Right forelimb (tissue), 1 donor: ENCODE data around the gene UNC93A.
"Not testable (repeated sequence)": the region's sequence is repeated elsewhere in the genome, so short reads cannot be mapped to it uniquely, and the experiment has no call there.

Experiments
- DNase-seq: peaks from one replicate; pipeline ENCODE4 v3.0.0-alpha.2; 2018

The UNC93A gene

GRCh38 chr6:167290786-167291622, at the start of gene UNC93A:
UNC93A (plus strand) TSS chr6:167291315; CDS start chr6:167291490, 175 bp downstream.
- DNase-seq = no peak

GRCh38 chr6:167241321-167242134, 49.6 kb upstream of the UNC93A start:
- DNase-seq = not testable (repeated sequence)

GRCh38 chr6:167242135-167242506, 49.0 kb upstream of the UNC93A start:
- DNase-seq = not testable (repeated sequence)

GRCh38 chr6:167242511-167243051, 48.5 kb upstream of the UNC93A start:
- DNase-seq = not testable (repeated sequence)

- no peak for DNase-seq
Observed at GRCh38 chr6:167244064-167244960, 46.8 kb upstream of the UNC93A start.

- DNase-seq = no peak
Observed at GRCh38 chr6:167244991-167245390, 46.1 kb upstream of the UNC93A start.

GRCh38 chr6:167245591-167245990, 45.5 kb upstream of the UNC93A start:
- DNase-seq = no peak

- DNase-seq = no peak
Observed at GRCh38 chr6:167247814-167248595, 43.1 kb upstream of the UNC93A start.

GRCh38 chr6:167248878-167249455, 42.1 kb upstream of the UNC93A start:
- not testable (repeated sequence) for DNase-seq

GRCh38 chr6:167252271-167252670, 38.8 kb upstream of the UNC93A start:
- no peak for DNase-seq

GRCh38 chr6:167255918-167256553, 35.1 kb upstream of the UNC93A start:
- DNase-seq = no peak

GRCh38 chr6:167258646-167259045, 32.5 kb upstream of the UNC93A start:
- no peak for DNase-seq

GRCh38 chr6:167266057-167266829, 24.9 kb upstream of the UNC93A start:
- DNase-seq = not testable (repeated sequence)

GRCh38 chr6:167266830-167267555, 24.1 kb upstream of the UNC93A start:
- no peak for DNase-seq

- DNase-seq = not testable (repeated sequence)
Observed at GRCh38 chr6:167267556-167267898, 23.6 kb upstream of the UNC93A start.

GRCh38 chr6:167267921-167268401, 23.2 kb upstream of the UNC93A start:
- no peak for DNase-seq

- no peak for DNase-seq
Observed at GRCh38 chr6:167268683-167269280, 22.3 kb upstream of the UNC93A start.

- no peak for DNase-seq
Observed at GRCh38 chr6:167270499-167271311, 20.4 kb upstream of the UNC93A start.
